Neuronal stem cell (in vitro differentiated cells): ENCODE data around the gene IL15.

ENCODE experiments used
- DNase-seq: peaks from one replicate; pipeline ENCODE4 v3.0.0-alpha.2; 2013; ENCODE audit warnings: low spot score
- H2AFZ ChIP-seq: one replicate; pipeline ENCODE4 v1.6.1; 2013; ENCODE audit warnings: mild to moderate bottlenecking, low read length, inconsistent platforms
- H2AK5ac ChIP-seq: 2 replicates; pipeline ENCODE4 v1.6.1; 2013; ENCODE audit warnings: low read depth, mild to moderate bottlenecking, inconsistent platforms, low read length, moderate library complexity, mixed read lengths
- H2BK120ac ChIP-seq: 2 replicates; pipeline ENCODE4 v1.6.1; 2013; ENCODE audit warnings: low read depth, mild to moderate bottlenecking, inconsistent platforms, low read length, moderate library complexity, mixed read lengths
- H2BK12ac ChIP-seq: one replicate; pipeline ENCODE4 v1.6.1; 2013; ENCODE audit warnings: low read length, inconsistent platforms
- H2BK15ac ChIP-seq: 2 replicates; pipeline ENCODE4 v1.6.1; 2013; ENCODE audit warnings: mild to moderate bottlenecking, low read length, inconsistent platforms, mixed read lengths
- H2BK5ac ChIP-seq: one replicate; pipeline ENCODE4 v1.6.1; 2013; ENCODE audit warnings: inconsistent platforms, mild to moderate bottlenecking, low read length, moderate library complexity
- H3K14ac ChIP-seq: one replicate; pipeline ENCODE4 v1.6.1; 2013; ENCODE audit warnings: low read length, inconsistent platforms
- H3K18ac ChIP-seq: 2 replicates; pipeline ENCODE4 v1.6.1; 2013; ENCODE audit warnings: low read length, inconsistent platforms
- H3K23ac ChIP-seq: 2 replicates; pipeline ENCODE4 v1.6.1; 2013; ENCODE audit warnings: low read depth, mild to moderate bottlenecking, mixed read lengths, low read length, inconsistent platforms; ENCODE audit not compliant: poor library complexity
- H3K27ac ChIP-seq: replicated peaks from 3 replicates; pipeline ENCODE4 v1.5.1; 2013; ENCODE audit warnings: low read length, inconsistent platforms
- H3K27me3 ChIP-seq, 3 experiments: 2 replicates each; pipeline ENCODE4 v1.6.1; 2013; ENCODE audit warnings: low read length in 3 of 3, mild to moderate bottlenecking in 2 of 3, inconsistent platforms in 1 of 3, low read depth in 1 of 3, mixed read lengths in 1 of 3, moderate library complexity in 1 of 3; ENCODE audit not compliant: control insufficient read depth in 3 of 3, insufficient read depth in 3 of 3
- H3K36me3 ChIP-seq, 2 donors: replicated peaks in 1 of 2; 2 replicates each; pipeline ENCODE4 v1.6.1; 2013; ENCODE audit warnings: low read length in 2 of 2; ENCODE audit not compliant: control insufficient read depth in 2 of 2, insufficient read depth in 2 of 2
- H3K4ac ChIP-seq: 2 replicates; pipeline ENCODE4 v1.6.1; 2013; ENCODE audit warnings: inconsistent platforms, mild to moderate bottlenecking, low read length, moderate library complexity
- H3K4me1 ChIP-seq, 2 donors: 1 replicate in 1 of 2; 2 replicates in 1 of 2; pipeline ENCODE4 v1.6.1; 2013; ENCODE audit warnings: low read length in 2 of 2, low read depth in 1 of 2; ENCODE audit not compliant: control insufficient read depth in 2 of 2, insufficient read depth in 1 of 2
- H3K4me2 ChIP-seq: one replicate; pipeline ENCODE4 v1.6.1; 2013; ENCODE audit warnings: mild to moderate bottlenecking, low read length, inconsistent platforms; ENCODE audit not compliant: insufficient read depth, poor library complexity, severe bottlenecking
- H3K4me3 ChIP-seq, 2 donors: 2 replicates each; pipeline ENCODE4 v1.5.1; 2013; ENCODE audit warnings: low read length in 2 of 2, mild to moderate bottlenecking in 2 of 2, inconsistent platforms in 1 of 2, moderate library complexity in 1 of 2
- H3K79me1 ChIP-seq: one replicate; pipeline ENCODE4 v1.6.1; 2013; ENCODE audit warnings: low read depth, mild to moderate bottlenecking, inconsistent platforms, low read length, moderate library complexity
- H3K9ac ChIP-seq: one replicate; pipeline ENCODE4 v1.6.1; 2013; ENCODE audit warnings: mild to moderate bottlenecking, low read depth, low read length, inconsistent platforms; ENCODE audit not compliant: poor library complexity
- H3K9me3 ChIP-seq, 2 donors: replicated peaks in 1 of 2; 2 replicates each; pipeline versions ENCODE3 to v1.6.1; 2013; ENCODE audit warnings: low read length in 2 of 2, mild to moderate bottlenecking in 2 of 2, inconsistent platforms in 1 of 2, low read depth in 1 of 2, mixed read lengths in 1 of 2, moderate library complexity in 1 of 2; ENCODE audit not compliant: control insufficient read depth in 2 of 2, insufficient read depth in 1 of 2
- H4K8ac ChIP-seq: one replicate; pipeline ENCODE4 v1.6.1; 2013; ENCODE audit warnings: low read depth, mild to moderate bottlenecking, inconsistent platforms, low read length, moderate library complexity
- H4K91ac ChIP-seq: one replicate; pipeline ENCODE4 v1.6.1; 2013; ENCODE audit warnings: low read length, low read depth, mild to moderate bottlenecking, inconsistent platforms; ENCODE audit not compliant: poor library complexity
- WGBS, 2 donors: extraction: QIAGEN DNeasy Blood & Tissue Kit; methylation state at CpG; one replicate each; pipeline ENCODE4 v1.1.7; 2013; ENCODE audit warnings: missing lambda C conversion rate in 2 of 2, mixed read lengths in 1 of 2; ENCODE audit not compliant: insufficient read length in 2 of 2, insufficient replicate concordance in 1 of 2; ENCODE audit errors: extremely low coverage in 2 of 2; 5-methylcytosine and 5-hydroxymethylcytosine counted together

IL15 gene

DNA sequence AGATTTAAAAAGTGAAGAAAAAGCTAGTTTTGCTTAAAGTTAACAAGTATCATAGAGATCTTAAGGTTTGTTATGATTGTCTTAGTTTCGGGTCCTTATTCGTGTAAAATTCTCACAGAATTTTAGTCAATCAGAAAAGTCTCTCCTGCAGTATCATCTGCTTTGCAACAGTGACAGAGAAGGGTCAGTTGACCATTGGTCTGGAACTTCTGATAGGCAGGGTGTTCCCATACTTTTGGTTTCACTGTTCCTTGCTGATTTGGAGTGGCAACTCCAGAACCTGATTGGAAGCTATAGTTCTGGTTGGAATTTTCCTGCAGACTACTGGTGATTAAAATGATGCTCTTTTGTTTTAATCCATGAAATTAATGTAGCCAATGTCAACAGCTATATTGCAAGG is 1.8 kb downstream of the IL15 start:
- Histone ChIP-seq H3K27me3 (peaks cover 11 to 29% (median 22%) of the 10 kb centered on the region in 3 experiments), H3K36me3 (no peaks in the 10 kb centered on the region), H3K4me3 (no peak overlapping the region), H2BK5ac (no peak overlapping the region), H3K14ac (no peak overlapping the region), H2BK15ac (no peak overlapping the region), H3K4me2 (no peak overlapping the region), H3K27ac (no peak overlapping the region), H3K4me1 (peaks cover 4% of the 10 kb centered on the region in 2 donors), H4K8ac (no peak overlapping the region), H3K18ac (no peak overlapping the region), H2BK12ac (no peak overlapping the region), H3K9ac (no peak overlapping the region), H2AFZ (no peak overlapping the region), H3K4ac (no peak overlapping the region), H2BK120ac (no peak overlapping the region), H3K9me3 (no peaks in the 10 kb centered on the region), H2AK5ac (no peak overlapping the region), H3K23ac (no peak overlapping the region), H3K79me1 (no peaks in the 10 kb centered on the region), H4K91ac (no peak overlapping the region)
- DNase-seq, result no peak
- no CpG with 5 or more reads among the region's 2 CpGs for WGBS, 2 donors

DNA sequence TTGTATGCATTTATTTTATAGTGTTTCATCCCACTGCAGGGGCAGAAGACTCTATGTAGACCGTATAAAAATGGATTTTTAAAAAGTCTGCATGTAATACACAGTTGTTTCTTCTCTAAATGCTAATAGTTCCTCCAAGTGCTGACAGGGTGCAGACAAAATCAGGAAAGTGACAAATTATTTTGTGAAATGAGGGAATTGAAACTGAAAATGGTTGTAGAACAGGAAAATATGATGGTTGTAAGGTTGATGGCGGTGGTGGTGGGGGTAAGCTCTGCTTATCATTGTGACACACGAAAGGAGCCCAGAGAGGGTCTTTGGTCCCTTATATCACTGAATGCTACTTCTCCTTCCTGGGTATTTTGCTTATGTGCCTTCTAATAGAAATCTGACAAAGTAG is 4.3 kb downstream of the IL15 start:
- H2BK12ac ChIP-seq, result no peak overlapping the region

DNA sequence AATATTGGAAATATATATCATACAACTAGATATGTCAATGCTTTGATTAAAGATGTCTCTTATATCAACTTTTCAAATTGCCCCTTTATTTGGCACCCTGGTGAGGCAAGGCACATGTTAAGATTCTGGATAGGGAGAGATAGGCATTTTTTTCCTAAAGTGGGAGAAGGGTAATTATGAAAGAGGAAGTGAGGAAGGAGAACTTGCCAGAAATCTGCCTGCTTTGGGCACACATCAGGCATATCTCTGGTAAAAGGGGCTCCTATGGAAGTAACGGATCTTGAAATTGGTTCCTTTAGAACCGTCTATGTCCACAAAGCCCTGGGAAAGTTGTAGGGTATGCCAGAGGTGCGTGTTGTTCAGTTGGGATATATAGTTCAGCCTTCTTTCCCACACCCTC is 5.7 kb downstream of the IL15 start:
- Histone ChIP-seq H3K14ac (no peak overlapping the region), H3K9me3 (no peaks in the 10 kb centered on the region), H2BK120ac (no peak overlapping the region), H2BK5ac (no peak overlapping the region), H3K36me3 (no peaks in the 10 kb centered on the region), H2BK15ac (no peak overlapping the region), H3K23ac (no peak overlapping the region), H3K79me1 (no peaks in the 10 kb centered on the region), H3K27ac (no peak overlapping the region), H3K4me1 (peaks cover under 1 to 2% of the 10 kb centered on the region in 2 donors), H3K4ac (no peak overlapping the region), H4K91ac (no peak overlapping the region), H3K4me2 (no peak overlapping the region), H2AK5ac (no peak overlapping the region), H3K18ac (no peak overlapping the region), H3K4me3 (no peak overlapping the region), H4K8ac (no peak overlapping the region), H2BK12ac (no peak overlapping the region), H3K27me3 (peaks cover 1 to 12% (median 7%) of the 10 kb centered on the region in 3 experiments), H2AFZ (no peak overlapping the region), H3K9ac (no peak overlapping the region)
- no peak for DNase-seq
- no CpG with 5 or more reads among the region's 3 CpGs for WGBS, 2 donors

More for the DNA sequence above, 4.3 kb downstream of the IL15 start:
- Histone ChIP-seq H3K4ac (no peak overlapping the region), H3K9ac (no peak overlapping the region), H3K9me3 (no peaks in the 10 kb centered on the region), H4K91ac (no peak overlapping the region), H2BK15ac (no peak overlapping the region), H3K14ac (no peak overlapping the region), H2BK120ac (no peak overlapping the region), H2AK5ac (no peak overlapping the region), H3K4me2 (no peak overlapping the region), H3K27ac (no peak overlapping the region), H2AFZ (no peak overlapping the region), H3K23ac (no peak overlapping the region), H3K79me1 (no peaks in the 10 kb centered on the region), H3K27me3 (peaks cover 11 to 25% (median 20%) of the 10 kb centered on the region in 3 experiments), H4K8ac (no peak overlapping the region), H3K4me3 (no peak overlapping the region), H2BK5ac (no peak overlapping the region), H3K4me1 (peaks cover 4% of the 10 kb centered on the region in 2 donors), H3K18ac (no peak overlapping the region), H3K36me3 (no peaks in the 10 kb centered on the region)
- no peak for DNase-seq
- WGBS, 2 donors, result no CpG with 5 or more reads among the region's 3 CpGs

GRCh38 chr4:141642711-141643110 is 6.3 kb downstream of the IL15 start:
- Histone ChIP-seq H3K14ac (no peak overlapping the region), H3K27me3 (peaks cover 0 to 6% (median 3%) of the 10 kb centered on the region in 3 experiments), H3K4me3 (no peak overlapping the region), H3K9me3 (no peaks in the 10 kb centered on the region), H2BK12ac (no peak overlapping the region), H3K9ac (no peak overlapping the region), H4K91ac (no peak overlapping the region), H2BK5ac (no peak overlapping the region), H2BK15ac (no peak overlapping the region), H3K4me1 (no peaks in the 10 kb centered on the region), H2AK5ac (no peak overlapping the region), H4K8ac (no peak overlapping the region), H3K23ac (no peak overlapping the region), H3K4me2 (no peak overlapping the region), H3K79me1 (no peaks in the 10 kb centered on the region), H3K4ac (no peak overlapping the region), H2BK120ac (no peak overlapping the region), H3K36me3 (no peaks in the 10 kb centered on the region), H2AFZ (no peak overlapping the region), H3K27ac (no peak overlapping the region), H3K18ac (no peak overlapping the region)
- no peak for DNase-seq
